Ishikawa (cell line): ENCODE results near the gene FCHSD2.

ENCODE experiments used
- CEBPB ChIP-seq: IDR thresholded peaks from 2 replicates; pipeline ENCODE4 v1.6.1; 2012
- EGR1 ChIP-seq: IDR thresholded peaks from 2 replicates; pipeline ENCODE4 v1.6.1; 2012
- MAX ChIP-seq: IDR thresholded peaks from 2 replicates; pipeline ENCODE4 v1.6.1; 2012
- TF ChIP-seq, protein P1 (sequence below): IDR thresholded peaks from 2 replicates; pipeline ENCODE4 v1.6.1; 2012; ENCODE audit warnings: low read depth, mild to moderate bottlenecking

DNA sequence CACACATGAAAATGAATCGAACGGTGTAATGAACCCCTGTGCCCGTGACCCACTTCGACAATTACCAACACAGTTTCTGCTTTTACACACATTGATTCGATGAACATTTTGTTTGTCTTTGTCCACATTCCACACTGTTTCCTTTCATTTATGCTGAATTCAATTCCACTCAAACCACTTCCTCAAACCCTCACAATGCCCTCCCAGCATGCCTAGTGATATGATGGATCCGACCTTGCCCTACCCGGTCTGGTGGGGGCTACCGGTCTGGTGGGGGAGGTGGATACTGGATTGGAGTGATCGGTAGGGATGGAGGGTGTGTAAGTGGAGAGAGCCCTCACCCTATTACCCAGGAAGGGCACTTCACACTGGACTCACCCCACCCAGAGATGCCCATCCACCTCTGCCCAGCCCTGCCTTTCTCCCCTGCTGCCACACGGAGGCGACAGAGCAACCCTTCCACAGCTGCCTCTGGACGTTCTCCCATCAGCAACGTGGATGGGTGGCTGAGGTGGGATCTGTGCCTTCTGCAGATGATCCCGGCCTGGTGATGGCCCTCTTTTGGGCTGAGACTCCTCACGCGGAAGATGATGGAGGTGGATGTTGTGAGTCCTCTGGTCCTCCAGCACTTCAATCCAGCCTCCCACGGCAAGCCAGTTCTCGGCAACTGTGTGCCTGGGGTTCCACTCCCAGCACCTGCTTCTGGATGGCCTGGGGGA is 43.0 kb upstream of the FCHSD2 start:
- TF ChIP-seq, protein P1, sequence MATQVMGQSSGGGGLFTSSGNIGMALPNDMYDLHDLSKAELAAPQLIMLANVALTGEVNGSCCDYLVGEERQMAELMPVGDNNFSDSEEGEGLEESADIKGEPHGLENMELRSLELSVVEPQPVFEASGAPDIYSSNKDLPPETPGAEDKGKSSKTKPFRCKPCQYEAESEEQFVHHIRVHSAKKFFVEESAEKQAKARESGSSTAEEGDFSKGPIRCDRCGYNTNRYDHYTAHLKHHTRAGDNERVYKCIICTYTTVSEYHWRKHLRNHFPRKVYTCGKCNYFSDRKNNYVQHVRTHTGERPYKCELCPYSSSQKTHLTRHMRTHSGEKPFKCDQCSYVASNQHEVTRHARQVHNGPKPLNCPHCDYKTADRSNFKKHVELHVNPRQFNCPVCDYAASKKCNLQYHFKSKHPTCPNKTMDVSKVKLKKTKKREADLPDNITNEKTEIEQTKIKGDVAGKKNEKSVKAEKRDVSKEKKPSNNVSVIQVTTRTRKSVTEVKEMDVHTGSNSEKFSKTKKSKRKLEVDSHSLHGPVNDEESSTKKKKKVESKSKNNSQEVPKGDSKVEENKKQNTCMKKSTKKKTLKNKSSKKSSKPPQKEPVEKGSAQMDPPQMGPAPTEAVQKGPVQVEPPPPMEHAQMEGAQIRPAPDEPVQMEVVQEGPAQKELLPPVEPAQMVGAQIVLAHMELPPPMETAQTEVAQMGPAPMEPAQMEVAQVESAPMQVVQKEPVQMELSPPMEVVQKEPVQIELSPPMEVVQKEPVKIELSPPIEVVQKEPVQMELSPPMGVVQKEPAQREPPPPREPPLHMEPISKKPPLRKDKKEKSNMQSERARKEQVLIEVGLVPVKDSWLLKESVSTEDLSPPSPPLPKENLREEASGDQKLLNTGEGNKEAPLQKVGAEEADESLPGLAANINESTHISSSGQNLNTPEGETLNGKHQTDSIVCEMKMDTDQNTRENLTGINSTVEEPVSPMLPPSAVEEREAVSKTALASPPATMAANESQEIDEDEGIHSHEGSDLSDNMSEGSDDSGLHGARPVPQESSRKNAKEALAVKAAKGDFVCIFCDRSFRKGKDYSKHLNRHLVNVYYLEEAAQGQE, result no peak
- TF ChIP-seq CEBPB, result no peak
- no peak for TF ChIP-seq EGR1
- no peak for TF ChIP-seq MAX
